Endothelial cell of umbilical vein (primary cell): ENCODE results near the gene PTPRU. TPM values are rescaled to one million over a fixed set of nuclear protein-coding genes. Genes with fewer than 3 reads are reported as not detected.

ENCODE experiments used
- BruUV-seq: library from RNA; stranded (reverse); fragments of 400-500 nt; replicated peaks from 2 replicates; lab custom pipeline; 2021; lab: Mats Ljungman, UMichigan
- CTCF ChIA-PET: fragments of 300-600, 350-600 bp; sonication (Branson Sonifier 250); formaldehyde crosslinking; loops from one replicate; lab custom pipeline; 2021; ENCODE audit warnings: antibody characterized with exemption, inconsistent platforms; lab: Charles Lee
- POLR2A ChIA-PET: fragments of 300-600, 350-600 bp; sonication (Branson Sonifier 250); formaldehyde crosslinking; loops from one replicate; lab custom pipeline; 2021; ENCODE audit warnings: antibody characterized with exemption, inconsistent platforms; lab: Charles Lee
- DNase-seq: peaks from one replicate; pipeline ENCODE4 v3.0.0-alpha.2; 2011; ENCODE audit warnings: low read depth, low spot score
- FAIRE-seq: peaks from 2 replicates; lab custom pipeline; 2011; peaks lifted over from hg19 to GRCh38; lab: Jason Lieb, UNC
- H2AFZ ChIP-seq: 2 replicates; pipeline ENCODE4 v1.6.0; 2012; ENCODE audit warnings: low read depth, low read length, control low read depth, inconsistent platforms
- H3K27ac ChIP-seq: 2 replicates; pipeline ENCODE4 v1.5.1; 2011; ENCODE audit warnings: low read depth, mild to moderate bottlenecking, control low read depth, low read length, moderate library complexity; ENCODE audit not compliant: insufficient read depth
- H3K27me3 ChIP-seq, 2 experiments: 2 replicates each; pipeline versions ENCODE4 v1.6.0 to v1.6.1; 2011; ENCODE audit warnings: low read length in 2 of 2, mixed read lengths in 1 of 2; ENCODE audit not compliant: control insufficient read depth in 2 of 2, insufficient read depth in 2 of 2
- H3K36me3 ChIP-seq, 2 experiments: 2 replicates in 1 of 2; 3 replicates in 1 of 2; pipeline ENCODE4 v1.5.1; 2011; ENCODE audit warnings: low read length in 2 of 2, mild to moderate bottlenecking in 1 of 2, moderate library complexity in 1 of 2; ENCODE audit not compliant: control insufficient read depth in 2 of 2, insufficient read depth in 2 of 2; ENCODE audit errors: extremely low read depth in 1 of 2
- H3K4me1 ChIP-seq: 3 replicates; pipeline ENCODE4 v1.5.1; 2011; ENCODE audit warnings: mild to moderate bottlenecking, low read length; ENCODE audit not compliant: control insufficient read depth, insufficient read depth; ENCODE audit errors: extremely low read depth
- H3K4me2 ChIP-seq: 2 replicates; pipeline ENCODE4 v1.6.1; 2011; ENCODE audit warnings: low read length, control low read depth, mixed read lengths; ENCODE audit not compliant: insufficient read depth
- H3K4me3 ChIP-seq, 3 experiments: fragments of 200-600 bp in 1 of 3; sonication (generic), shearing (Covaris generic) in 1 of 3; replicated peaks in 1 of 3; 2 replicates each; pipeline ENCODE4 v1.5.1; 2011 to 2016; ENCODE audit warnings: control low read depth in 3 of 3, low read length in 3 of 3, mild to moderate bottlenecking in 2 of 3, inconsistent platforms in 1 of 3, low read depth in 1 of 3, moderate library complexity in 1 of 3; ENCODE audit not compliant: insufficient read depth in 1 of 3
- H3K79me2 ChIP-seq: 2 replicates; pipeline ENCODE4 v1.6.0; 2012; ENCODE audit warnings: low read length, inconsistent platforms; ENCODE audit not compliant: control insufficient read depth, insufficient read depth
- H3K9ac ChIP-seq: replicated peaks from 2 replicates; pipeline ENCODE3; 2011; ENCODE audit warnings: low read length, control low read depth; ENCODE audit not compliant: insufficient read depth; ENCODE audit errors: extremely low read depth
- H3K9me1 ChIP-seq: replicated peaks from 3 replicates; pipeline ENCODE4 v1.6.0; 2011; ENCODE audit warnings: mild to moderate bottlenecking, low read length; ENCODE audit not compliant: control insufficient read depth, insufficient read depth; ENCODE audit errors: extremely low read depth
- H3K9me3 ChIP-seq: replicated peaks from 2 replicates; pipeline ENCODE4 v1.5.1; 2012; ENCODE audit warnings: low read length, inconsistent platforms; ENCODE audit not compliant: control insufficient read depth, insufficient read depth
- H4K20me1 ChIP-seq: replicated peaks from 2 replicates; pipeline ENCODE3; 2011; ENCODE audit warnings: mild to moderate bottlenecking, low read length; ENCODE audit not compliant: control insufficient read depth, insufficient read depth; ENCODE audit errors: extremely low read depth
- EZH2 ChIP-seq: IDR thresholded peaks from 2 replicates; pipeline ENCODE4 v1.6.1; 2012; ENCODE audit warnings: borderline replicate concordance, low read depth, mild to moderate bottlenecking, moderate library complexity, low read length, inconsistent platforms; ENCODE audit not compliant: severe bottlenecking
- FOS ChIP-seq: IDR thresholded peaks from 2 replicates; pipeline ENCODE4 v1.6.1; 2011; ENCODE audit warnings: mild to moderate bottlenecking, low read length, moderate library complexity, borderline replicate concordance; ENCODE audit not compliant: insufficient read depth
- GATA2 ChIP-seq: IDR thresholded peaks from 2 replicates; pipeline ENCODE4 v1.7.0; 2011; ENCODE audit warnings: low read depth, mild to moderate bottlenecking, moderate library complexity, mixed read lengths, low read length; ENCODE audit not compliant: insufficient read length, insufficient read depth
- JUN ChIP-seq: IDR thresholded peaks from 2 replicates; pipeline ENCODE4 v1.6.1; 2011; ENCODE audit warnings: borderline replicate concordance, low read depth; ENCODE audit not compliant: insufficient read length, insufficient read depth
- MAX ChIP-seq: IDR thresholded peaks from 2 replicates; pipeline ENCODE4 v1.6.1; 2011; ENCODE audit not compliant: insufficient read depth, insufficient read length
- MYC ChIP-seq: IDR thresholded peaks from one replicate; pipeline ENCODE4 v1.6.1; 2011; ENCODE audit warnings: mild to moderate bottlenecking, low read depth, low read length
- POLR2A ChIP-seq: IDR thresholded peaks from 2 replicates; pipeline ENCODE4 v1.6.1; 2012; ENCODE audit warnings: low read depth, mild to moderate bottlenecking, control low read depth, low read length
- POLR2AphosphoS5 ChIP-seq: IDR thresholded peaks from 2 replicates; pipeline ENCODE4 v1.6.1; 2012; ENCODE audit warnings: low read depth, mild to moderate bottlenecking, control low read depth, low read length, moderate library complexity; ENCODE audit not compliant: insufficient read depth
- dilution Hi-C: fragments of 300-500 bp; cut with MboI; formaldehyde crosslinking; loops from one replicate; pipeline ENCODE4 v1.15.0; 2019; ENCODE audit warnings: low sequenced_read_pairs; ENCODE audit not compliant: extremely low pct_ligation_motif_present
- intact Hi-C: fragments of 100-400 bp; cut with micrococcal nuclease; formaldehyde crosslinking; loops from one replicate; pipeline ENCODE4 v1.10.0; 2022
- polyA plus RNA-seq, 4 experiments: library from polyadenylated mRNA; depleted of rRNA in 3 of 4; stranded (reverse) in 3 of 4; unstranded in 1 of 4; fragments of >200 nt; gene quantifications; 2 replicates each; pipeline versions ENCODE4 v1.2.1 to v1.2.3, GENCODE V29; 2011 to 2012; ENCODE audit warnings: missing spikeins in 1 of 4
- total RNA-seq: library from RNA; stranded (reverse); gene quantifications from 2 replicates; pipeline ENCODE4 v1.2.3, GENCODE V29; 2021
- TF ChIP-seq, protein P1 (sequence below), 2 donors: IDR thresholded peaks; 1 replicate in 1 of 2; 2 replicates in 1 of 2; pipeline ENCODE4 v1.5.1; 2011; ENCODE audit warnings: low read length in 2 of 2, mild to moderate bottlenecking in 2 of 2, moderate library complexity in 2 of 2, control low read depth in 1 of 2, inconsistent platforms in 1 of 2, low read depth in 1 of 2; ENCODE audit not compliant: insufficient read depth in 1 of 2; ENCODE audit errors: extremely low read depth in 1 of 2

PTPRU gene
- total and polyA plus RNA-seq, 2 donors (not counting 3 experiments of a cell fraction or from before 2014, with no cell fraction given), result 0.58 to 2.6 TPM

DNA sequence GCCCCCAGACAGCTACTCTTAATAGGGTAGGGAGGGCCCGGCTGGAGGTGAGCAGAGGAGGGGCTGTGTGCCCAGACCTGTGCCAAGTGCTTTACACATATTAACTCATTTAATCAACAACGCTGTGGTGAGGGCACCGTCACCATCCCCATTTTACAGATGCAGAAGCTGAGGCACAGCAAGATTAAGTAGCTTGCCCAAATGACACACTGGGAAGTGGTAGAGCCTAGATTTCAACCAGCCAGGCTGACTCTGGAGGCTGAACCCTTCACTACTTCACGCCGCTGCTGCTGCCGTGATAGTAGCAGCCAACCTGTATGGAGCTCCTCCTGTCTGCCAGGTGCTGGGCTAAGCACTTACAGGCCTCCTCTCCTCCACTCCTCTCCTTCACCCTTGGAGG is 127.2 kb downstream of the PTPRU start:
- intact Hi-C loops, result no loop called here
- no peaks in the 10 kb centered on the region for H4K20me1 ChIP-seq
- ChIA-PET CTCF (no interaction called here), POLR2A (no interaction called here)
- no peak overlapping the region for H3K4me3 ChIP-seq
- no peak overlapping the region for H3K27ac ChIP-seq
- no peaks in the 10 kb centered on the region for H3K79me2 ChIP-seq
- no peaks in the 10 kb centered on the region for H3K9me3 ChIP-seq
- no peak for TF ChIP-seq MYC
- no peak for TF ChIP-seq JUN
- TF ChIP-seq GATA2, result no peak
- no peak for TF ChIP-seq FOS
- no peak for TF ChIP-seq EZH2
- no peak for TF ChIP-seq MAX
- no peak for TF ChIP-seq POLR2AphosphoS5
- TF ChIP-seq, protein P1, sequence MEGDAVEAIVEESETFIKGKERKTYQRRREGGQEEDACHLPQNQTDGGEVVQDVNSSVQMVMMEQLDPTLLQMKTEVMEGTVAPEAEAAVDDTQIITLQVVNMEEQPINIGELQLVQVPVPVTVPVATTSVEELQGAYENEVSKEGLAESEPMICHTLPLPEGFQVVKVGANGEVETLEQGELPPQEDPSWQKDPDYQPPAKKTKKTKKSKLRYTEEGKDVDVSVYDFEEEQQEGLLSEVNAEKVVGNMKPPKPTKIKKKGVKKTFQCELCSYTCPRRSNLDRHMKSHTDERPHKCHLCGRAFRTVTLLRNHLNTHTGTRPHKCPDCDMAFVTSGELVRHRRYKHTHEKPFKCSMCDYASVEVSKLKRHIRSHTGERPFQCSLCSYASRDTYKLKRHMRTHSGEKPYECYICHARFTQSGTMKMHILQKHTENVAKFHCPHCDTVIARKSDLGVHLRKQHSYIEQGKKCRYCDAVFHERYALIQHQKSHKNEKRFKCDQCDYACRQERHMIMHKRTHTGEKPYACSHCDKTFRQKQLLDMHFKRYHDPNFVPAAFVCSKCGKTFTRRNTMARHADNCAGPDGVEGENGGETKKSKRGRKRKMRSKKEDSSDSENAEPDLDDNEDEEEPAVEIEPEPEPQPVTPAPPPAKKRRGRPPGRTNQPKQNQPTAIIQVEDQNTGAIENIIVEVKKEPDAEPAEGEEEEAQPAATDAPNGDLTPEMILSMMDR (IDR thresholded peaks at IDR 0.05; ENCODE audit: extremely low read depth in 1 of 2, insufficient read depth in 1 of 2, low read depth in 1 of 2, low read length in 2 of 2), result no peak
- no peak for TF ChIP-seq POLR2A
- FAIRE-seq, result no peak
- dilution Hi-C loops, result no loop called here
- H3K9me1 ChIP-seq, result no peaks in the 10 kb centered on the region
- H3K4me1 ChIP-seq, result no peaks in the 10 kb centered on the region
- no peaks in the 10 kb centered on the region for H3K36me3 ChIP-seq
- H3K27me3 ChIP-seq, result no peaks in the 10 kb centered on the region
- no peak for DNase-seq
- no TSS peak for BruUV-seq
- no peak overlapping the region for H2AFZ ChIP-seq
- no peak overlapping the region for H3K9ac ChIP-seq
- no peak overlapping the region for H3K4me2 ChIP-seq
